Stimulated activated CD4-positive, alpha-beta T cell treated with anti-CD3 and anti-CD28 coated beads, Interleukin-12 subunit alpha, Interleukin-12 subunit beta, amount 100 ng/mL, for 48 hours (primary cell): ENCODE results near the gene DHX30.
"Not testable (repeated sequence)": the region's sequence is repeated elsewhere in the genome, so short reads cannot be mapped to it uniquely, and the experiment has no call there.

Experiments
- DNase-seq, 3 donors: peaks; one replicate each; pipeline ENCODE4 v3.0.0-alpha.2; 2020; ENCODE audit warnings: low read depth in 2 of 3, low spot score in 1 of 3

DHX30 gene

DNA sequence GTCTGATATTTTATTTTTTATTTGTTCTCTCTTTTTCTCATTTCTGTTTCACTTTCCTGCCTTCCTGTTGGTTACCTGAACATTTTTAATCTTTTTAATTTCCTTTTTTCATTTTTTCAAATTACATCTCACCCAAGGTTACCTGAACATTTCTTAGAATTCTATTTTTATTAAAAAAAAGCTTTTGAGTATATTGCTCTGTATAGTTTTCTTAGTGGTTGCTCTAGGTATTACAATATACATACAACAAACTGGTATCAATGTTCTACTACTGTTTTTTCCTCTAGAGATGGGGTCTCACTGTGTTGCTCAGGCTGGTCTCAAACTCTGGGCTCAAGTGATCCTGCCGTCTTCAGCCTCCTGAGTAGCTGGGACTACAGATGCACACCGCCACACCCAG lies 79.4 kb downstream of the DHX30 start:
- no peak for DNase-seq

DNA sequence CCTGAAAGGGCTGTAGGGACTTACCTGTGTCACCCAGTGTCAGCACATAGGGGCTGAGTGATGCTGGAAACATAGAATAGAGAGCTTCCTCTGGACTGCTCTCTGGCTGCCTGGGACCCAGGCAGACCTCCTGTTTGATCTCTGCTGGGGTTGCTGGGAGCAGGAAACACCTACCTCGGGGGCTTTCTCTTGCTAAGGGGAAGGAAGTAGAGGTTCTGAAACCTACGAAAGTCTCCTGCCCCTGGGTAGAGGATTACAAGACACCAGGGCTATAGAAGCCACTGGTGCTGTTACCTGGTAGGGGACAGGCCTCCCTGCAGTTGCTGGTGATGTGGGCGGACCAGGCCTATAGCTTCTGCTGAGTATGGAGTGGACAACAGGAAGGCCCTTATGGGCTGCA lies 81.7 kb downstream of the DHX30 start:
- no peak for DNase-seq

DNA sequence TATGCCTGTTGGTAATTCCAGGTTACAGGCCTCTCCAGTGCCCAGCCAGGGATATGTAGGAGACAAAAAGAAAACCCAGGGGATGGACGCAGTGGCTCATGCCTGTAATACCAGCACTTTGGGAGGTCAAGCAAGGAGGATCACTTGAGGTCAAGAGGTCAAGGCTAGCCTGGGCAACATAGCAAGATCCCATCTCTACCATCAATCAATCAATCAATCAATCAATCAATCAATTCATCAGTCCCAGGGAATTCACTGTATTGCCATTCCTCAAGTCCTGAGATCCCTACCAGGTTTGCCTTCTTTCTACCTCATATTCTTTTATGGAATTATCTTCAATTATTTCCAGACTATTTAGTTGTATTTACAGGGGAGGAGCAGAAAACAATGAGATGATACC lies 82.2 kb downstream of the DHX30 start:
- no peak for DNase-seq

DNA sequence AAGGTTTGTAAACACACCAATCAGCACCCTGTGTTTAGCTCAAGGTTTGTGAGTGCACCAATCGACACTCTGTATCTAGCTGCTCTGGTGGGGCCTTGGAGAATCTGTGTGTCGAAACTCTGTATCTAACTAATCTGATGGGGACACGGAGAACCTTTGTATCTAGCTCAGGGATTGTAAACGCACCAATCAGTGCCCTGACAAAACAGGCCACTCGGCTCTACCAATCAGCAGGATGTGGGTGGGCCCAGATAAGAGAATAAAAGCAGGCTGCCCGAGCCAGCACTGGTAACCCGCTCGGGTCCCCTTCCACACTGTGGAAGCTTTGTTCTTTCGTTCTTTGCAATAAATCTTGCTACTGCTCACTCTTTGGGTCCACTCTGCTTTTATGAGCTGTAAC lies 85.1 kb downstream of the DHX30 start:
- not testable (repeated sequence) for DNase-seq

DNA sequence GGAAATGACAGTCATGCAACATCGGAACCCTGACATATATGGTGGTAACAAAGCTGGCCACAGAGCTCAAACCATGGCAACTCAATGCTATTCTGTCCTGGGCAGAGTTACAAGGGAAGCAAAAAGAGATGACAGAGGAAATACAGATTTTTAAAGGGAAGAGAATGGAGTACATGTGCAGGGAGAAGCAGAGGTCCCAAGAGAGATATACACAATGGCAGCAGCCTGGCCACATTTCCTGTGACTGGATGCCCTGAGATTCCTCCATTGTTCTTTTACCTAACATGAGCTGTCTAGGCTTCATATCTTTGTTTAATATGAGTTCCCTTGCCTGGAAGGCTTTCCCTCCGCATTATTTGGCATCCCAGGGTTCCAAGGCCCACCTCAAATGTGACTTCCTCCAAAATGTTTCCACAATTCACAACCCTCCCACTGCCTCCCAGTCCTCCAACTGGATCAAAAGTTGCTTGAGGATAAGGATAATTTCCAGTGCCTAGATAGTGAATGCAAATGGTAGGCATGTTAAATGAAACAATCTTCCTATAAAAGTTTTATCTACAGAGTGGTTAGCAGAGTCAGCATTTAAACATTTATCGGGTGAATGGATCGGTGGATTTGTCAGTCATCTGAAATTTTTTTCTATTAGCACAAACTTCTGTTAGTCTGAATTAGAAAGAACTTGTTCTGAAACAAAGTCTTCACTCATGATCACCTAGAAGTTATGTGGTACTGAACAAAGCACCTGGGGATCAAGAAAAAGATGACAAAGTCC lies 86.2 kb downstream of the DHX30 start:
- DNase-seq = no peak

DNA sequence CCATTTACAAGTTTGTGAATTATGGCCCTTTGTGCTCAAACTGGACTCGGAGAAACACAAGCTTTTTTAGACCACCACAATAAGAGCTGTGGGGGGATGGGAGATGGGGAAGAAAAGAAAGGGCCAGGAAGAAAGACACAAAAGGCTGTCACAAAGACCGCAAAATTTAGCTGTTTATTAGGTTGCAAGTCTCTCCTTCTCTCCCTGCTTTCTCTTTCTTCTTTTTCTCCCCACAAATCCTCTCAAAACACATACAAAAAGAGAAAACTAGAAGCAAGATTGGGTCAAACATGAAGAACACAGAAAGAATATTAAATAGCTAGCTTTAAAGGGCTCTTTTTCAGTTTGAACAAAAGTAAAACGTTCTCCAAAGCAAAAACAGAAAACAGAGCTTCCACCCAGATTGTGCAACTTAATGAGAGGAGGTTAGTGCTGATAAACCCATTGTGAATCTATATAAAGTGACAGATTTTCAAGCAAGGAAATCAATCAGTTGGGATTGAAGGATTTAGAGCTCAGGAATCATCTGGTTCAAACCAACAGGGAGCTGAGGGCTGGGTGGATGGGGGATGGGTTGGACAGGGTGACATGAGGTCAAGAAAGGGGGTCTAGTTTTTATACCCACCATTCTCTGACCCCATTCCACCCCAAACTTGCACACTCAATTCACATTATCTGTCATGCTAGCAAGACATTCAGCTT lies 87.3 kb downstream of the DHX30 start:
- no peak for DNase-seq

DNA sequence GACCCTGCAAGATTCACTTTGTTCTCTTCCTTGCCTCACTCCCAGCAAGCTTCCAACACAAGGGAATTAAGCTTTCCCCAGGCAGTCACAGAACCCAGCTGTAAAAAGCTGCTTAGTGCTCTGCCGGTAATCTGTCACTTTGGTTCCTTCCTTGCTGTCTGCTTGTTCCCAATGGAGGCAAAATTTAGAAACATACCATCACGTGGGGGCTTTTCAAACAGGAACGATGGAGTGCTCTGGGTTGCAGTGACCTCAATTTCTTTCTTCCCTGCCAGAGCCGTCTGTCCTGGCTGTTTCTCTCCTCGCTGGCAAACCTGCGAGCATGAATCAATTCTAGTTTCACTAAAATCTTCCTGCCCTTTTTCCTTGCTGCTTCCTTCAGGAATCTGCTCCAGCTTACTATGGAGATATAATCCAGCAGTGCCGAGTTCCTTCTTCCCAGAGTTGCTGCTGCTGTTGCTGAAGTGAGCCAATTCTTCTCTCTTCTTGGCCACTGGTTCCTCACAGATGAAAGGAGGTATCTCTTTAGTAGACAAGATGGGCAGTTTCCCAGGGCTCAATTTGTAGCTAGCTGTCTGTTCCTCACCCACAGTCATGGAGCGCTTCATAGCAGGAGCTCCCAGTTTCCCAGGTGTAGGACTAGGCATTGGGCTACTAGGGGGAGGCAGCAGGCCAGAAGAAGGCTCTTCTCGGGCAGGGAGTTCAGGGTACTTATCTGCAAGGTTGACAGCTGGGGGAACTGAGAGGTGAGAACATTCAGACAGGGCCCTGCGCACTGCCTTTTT lies 88.1 kb downstream of the DHX30 start:
- DNase-seq = no peak

DNA sequence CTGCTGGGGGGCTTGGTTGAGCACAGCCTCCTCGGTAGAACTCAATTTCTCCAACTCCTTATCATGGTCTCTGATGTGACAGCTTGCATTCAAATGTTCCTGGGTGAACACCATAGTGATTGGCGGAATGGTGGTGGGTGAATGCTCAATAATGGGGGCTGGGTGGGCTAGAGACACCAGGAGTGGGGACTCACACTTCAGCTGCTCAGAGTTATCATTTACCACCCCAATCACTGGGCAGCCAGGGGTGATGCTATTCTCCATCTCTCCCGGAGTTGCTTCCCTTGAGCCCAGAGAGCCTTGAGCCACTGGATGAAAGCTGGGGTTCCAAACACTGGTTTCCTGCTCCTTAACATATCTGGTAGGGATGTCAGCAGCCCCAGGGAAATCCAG lies 88.7 kb downstream of the DHX30 start:
- no peak for DNase-seq

DNA sequence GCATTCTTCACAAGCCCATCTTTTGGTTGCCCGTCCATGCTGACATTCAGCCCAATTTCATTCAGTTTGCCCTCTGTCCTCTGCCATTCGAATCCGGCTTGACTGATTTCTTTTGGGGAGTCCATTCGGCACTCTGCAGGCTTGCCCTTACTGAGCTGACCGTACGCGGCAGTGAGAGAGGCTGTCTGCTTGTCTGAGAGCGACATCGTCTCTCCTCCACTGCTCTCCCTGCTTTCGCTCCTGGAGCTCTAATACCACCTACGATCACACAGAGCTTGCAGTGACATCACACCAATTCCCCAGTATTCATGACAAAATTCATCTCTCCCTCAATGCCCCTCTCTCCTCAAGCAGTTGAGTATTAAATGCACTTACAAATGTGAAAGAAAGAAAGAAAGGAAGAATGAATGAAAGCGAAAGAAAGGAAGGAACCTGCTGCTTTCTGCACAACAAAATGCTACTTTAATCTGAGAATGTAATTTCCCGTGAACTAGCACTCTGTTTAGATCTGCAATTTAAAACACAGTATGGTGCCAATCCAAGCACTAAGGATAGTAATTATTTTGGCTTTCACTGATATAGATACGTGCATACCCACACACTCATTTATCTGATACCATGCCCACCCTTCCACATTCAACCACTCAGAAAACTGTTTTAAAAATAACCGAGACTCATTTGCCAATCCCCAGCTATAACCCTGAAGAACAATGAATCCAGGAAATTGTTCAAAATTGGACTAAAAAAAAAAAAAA lies 89.5 kb downstream of the DHX30 start:
- no peak for DNase-seq

DNA sequence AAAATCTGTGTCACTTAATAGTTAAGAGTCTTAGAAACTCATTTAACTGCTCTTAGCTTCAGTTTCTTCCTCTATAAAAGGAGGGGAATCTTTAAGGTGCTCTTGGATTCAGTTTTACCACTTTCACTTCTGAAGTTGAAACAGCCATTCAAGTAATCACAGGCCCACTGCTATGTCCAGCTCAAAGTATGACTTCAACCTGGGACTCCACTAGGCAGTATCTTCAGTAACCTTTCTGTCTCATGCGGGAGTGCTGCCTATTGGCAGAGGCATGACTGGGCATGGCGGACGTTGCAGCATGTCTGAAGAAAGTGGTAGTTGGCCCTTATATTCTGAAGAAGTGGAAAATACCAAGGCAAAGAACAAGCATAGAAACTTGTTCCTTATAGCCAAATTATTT lies 92.3 kb downstream of the DHX30 start:
- no peak for DNase-seq

DNA sequence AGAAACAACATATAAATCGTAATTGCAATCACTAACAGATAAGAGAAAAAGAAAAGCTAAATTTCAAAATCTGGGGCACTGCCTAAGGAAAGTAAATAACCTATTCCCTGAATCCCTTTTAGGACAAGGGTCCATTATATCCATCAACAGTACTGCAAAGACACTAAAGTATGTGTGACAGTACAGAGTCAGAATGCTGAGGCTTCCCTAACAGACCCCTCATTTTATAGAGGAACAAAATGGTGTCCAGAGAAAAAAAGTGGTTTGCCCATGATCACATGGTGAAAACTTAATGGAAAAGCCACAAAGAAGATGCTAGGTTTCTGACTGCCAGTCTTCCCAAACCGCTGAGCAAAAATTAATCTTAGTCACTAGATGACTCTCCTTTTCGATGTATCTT lies 93.8 kb downstream of the DHX30 start:
- no peak for DNase-seq

DNA sequence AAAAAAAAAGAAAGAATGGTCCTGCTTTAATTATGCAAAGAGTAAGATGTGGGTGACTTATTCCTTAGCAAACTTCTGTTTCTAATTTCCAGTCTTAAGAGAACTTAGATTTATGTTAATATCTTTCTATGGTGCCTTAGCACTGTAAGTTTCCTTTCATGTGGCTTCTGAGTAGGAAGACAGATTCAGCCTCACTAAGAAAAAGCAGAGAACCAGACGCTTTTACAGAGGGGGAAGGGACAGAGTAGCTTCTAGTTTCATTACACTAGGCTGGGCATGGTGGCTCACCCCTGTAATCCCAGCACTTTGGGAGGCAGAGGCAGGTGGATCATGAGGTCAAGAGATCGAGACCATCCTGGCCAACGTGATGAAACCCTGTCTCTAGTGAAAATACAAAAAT lies 95.0 kb downstream of the DHX30 start:
- DNase-seq = no peak

DNA sequence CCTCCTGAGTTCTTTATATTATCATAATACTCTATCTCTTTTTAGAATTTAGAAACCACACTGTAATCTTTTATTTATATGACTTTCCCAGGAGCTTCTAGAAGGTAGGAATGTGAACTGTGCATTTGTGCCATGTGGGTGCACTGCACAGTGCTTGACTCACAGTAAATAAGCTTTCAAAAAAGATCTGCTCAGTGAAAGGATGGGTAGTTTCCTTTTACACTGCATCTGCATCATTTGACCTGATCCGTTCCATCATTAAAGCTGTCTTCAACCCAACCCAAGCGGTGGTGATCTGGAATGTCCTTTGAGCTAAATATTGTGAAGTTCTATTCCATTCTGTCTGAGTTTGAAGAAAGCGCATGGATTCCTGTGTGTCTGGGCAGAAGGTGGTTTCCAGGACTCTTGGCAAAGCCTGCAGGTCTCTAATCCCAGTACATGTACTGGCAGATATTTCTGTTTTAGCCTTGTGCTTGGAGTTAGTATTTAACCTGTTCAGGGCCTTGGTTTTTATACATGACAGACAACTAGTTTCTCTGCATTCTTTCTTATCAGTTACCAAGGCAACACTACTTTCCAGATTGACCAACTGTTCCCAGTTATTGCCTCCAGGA lies 96.7 kb downstream of the DHX30 start:
- DNase-seq = no peak
